CD4-positive, alpha-beta T cell treated with Interleukin-4 for 4 hours (primary cell): ENCODE measurements around the gene TMEM253.

Experiments used
- DNase-seq: peaks from one replicate; pipeline ENCODE4 v3.0.0-alpha.2; 2020

The TMEM253 gene

GRCh38 chr14:21090940-21091663 is 9.8 kb upstream of the TMEM253 start:
- DNase-seq = no peak

GRCh38 chr14:21091821-21092272 is 9.0 kb upstream of the TMEM253 start:
- no peak for DNase-seq

GRCh38 chr14:21092273-21093011 is 8.4 kb upstream of the TMEM253 start:
- DNase-seq = peak; percentile 80

- DNase-seq = no peak
Measured at GRCh38 chr14:21093018-21093417, 7.8 kb upstream of the TMEM253 start.

DNA sequence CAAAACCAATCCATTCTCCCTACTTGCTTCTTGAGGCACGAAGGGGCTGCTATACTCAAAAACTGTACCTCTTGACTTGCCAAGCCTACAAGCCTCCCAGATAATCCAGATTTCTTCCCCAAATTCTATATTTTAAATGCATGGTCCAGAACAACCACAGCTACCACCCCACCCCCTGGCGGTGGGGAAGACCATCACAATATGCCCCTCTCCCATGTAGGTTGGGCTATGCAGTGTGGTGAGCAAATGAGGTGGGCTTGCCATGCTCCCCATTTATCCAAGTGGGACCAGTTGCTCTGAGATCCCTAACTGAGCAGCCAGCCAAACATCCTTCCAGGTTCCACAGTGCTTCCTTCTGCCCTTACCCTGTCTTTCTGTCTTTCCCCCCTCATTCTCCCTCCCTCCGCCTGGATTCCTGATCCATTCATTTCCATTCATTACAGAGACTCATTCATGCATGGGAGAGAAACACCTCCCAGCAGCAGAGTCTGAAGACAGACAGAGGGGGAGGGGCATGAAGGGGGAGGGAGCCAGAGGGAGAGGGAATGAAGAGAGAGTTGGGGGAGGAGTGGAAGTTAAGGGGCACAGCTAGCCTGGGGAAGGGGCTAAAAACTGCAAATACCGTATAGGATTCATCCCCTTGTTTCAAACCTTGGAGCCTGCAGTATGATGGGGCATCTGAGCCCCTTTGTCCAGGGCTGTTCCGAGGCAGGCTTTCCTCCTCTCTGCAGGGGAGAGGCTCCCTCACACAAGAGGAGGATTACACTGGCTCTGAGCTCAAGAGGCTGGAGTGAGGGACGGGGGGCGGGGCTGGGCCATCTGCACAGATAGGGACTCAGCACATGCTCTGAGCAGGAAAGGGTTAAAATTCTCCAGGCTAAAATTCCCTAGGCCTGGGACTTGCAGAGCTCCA is 6.8 kb upstream of the TMEM253 start:
- DNase-seq = no peak

GRCh38 chr14:21095430-21096205 is 5.2 kb upstream of the TMEM253 start:
- DNase-seq = no peak

DNA sequence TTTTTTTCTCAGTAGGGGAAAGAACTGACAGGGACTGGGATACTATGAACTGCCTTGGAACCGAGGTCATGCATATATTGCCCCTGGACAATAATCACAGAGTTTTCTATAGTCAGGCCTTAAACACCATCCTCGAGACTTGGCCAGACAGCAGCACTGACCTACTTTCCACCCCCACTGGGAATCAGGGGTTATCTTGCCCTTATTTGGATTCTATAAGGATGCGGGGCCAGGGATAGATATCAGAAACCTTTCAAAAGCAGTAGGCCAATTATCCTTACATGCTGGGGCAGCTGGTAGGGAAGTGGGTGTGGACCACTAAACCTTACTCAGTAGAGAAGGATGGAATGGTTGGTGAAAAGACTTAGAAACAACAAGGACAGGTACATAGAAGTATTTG is 4.4 kb upstream of the TMEM253 start:
- DNase-seq = no peak

DNA sequence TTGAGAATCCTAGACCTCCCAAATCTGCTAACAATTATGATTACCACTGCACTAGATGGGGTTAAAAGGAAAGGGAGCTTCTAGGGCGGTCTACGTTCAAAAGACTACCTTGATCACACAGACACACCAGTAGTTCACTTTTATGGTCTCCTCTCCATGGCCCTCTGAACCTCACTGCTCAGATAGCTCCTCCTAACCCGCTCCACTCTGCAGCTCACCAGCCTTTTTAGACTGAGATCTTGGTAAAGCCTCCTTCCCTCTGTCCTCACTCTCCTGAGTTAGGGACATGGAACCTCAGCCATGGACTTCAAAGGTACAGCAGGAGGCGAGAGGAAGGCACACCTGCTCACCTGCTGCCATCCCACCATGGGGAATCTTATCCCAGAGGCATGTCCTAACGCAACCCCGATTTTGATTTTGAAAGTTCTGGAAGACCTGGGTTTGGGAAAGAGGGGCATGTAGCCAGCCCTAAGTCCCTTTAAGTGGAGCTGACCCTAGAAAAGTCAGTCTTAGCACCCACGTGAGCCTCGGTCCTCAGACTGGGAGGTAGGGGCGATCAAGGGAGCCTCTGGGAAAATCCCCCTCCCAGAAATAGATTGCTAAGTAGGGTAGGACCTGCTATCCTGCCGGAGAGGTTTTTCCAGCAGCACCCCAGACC is 3.8 kb upstream of the TMEM253 start:
- no peak for DNase-seq

DNA sequence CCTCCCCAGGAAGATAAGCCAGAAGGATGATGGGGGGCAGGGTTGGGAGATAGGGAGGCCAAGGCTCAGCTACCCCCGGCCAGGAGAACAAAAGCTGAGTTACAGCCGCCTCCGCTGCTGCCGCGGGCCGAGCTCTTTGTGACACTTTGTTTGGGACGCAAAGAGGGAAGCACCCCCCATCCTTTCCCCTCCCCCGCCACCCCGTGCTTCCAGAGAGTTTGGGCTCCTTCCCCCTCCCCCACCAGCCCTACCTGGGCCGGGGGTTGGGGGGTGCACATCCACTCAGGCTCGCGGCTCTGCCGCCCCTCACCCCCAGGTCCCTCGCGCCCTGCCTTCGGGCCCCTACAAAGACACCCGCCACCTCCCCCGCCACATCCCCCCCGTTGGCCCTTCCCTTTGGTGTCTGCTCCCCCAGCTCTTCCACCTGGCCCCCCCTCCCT is 3.2 kb upstream of the TMEM253 start:
- DNase-seq = no peak

DNA sequence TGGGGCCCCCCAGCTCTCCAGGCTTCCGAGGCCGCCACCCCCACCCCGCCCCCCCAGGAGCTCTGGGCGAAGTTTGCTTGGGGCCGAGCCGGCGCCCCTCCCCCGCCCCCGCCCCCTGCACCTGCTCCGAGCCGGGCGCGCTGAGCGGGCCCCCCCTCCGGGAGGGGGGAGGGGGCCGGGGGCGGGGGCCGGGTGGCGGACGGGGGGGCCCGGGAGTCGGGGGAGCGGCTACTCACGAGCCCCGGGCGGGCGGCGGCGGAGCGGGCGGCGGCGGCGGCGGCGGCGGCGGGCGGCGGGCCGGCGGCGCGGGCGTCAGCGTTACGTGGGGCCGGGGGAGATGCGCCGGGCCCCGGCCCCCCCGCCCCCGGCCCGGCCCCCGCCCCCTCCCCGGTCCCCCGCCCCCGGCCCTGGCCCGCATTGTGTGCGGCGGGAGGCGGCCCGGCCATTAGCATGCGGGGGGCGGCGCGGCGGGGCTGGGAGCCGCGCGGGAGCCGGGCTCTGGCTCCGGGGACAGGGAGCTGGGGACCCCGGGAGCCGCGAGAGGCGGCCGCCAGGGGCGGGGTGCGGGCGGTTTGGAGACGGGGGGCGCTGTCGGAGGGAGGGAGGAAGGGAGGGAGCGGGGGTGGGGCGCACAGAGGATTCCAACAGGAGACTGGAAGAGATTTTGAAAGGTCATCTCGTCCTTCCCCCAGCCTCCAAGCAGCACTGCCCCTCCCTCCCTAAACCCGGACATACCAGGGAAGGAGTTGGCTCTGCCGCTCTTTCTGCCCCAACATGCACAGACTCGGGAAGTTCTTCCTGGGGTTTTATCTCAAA is 2.6 kb upstream of the TMEM253 start, which contains the start of gene ZNF219:
TSS of gene ZNF219 (minus strand) at position 580 of the 816 bp plus-strand sequence. CDS start 5,064 bp downstream, outside the sequence.
- DNase-seq = no peak

GRCh38 chr14:21098892-21099595 is 1.8 kb upstream of the TMEM253 start:
- DNase-seq = no peak

- DNase-seq = no peak
Measured at GRCh38 chr14:21099596-21099985, 1.3 kb upstream of the TMEM253 start.

DNA sequence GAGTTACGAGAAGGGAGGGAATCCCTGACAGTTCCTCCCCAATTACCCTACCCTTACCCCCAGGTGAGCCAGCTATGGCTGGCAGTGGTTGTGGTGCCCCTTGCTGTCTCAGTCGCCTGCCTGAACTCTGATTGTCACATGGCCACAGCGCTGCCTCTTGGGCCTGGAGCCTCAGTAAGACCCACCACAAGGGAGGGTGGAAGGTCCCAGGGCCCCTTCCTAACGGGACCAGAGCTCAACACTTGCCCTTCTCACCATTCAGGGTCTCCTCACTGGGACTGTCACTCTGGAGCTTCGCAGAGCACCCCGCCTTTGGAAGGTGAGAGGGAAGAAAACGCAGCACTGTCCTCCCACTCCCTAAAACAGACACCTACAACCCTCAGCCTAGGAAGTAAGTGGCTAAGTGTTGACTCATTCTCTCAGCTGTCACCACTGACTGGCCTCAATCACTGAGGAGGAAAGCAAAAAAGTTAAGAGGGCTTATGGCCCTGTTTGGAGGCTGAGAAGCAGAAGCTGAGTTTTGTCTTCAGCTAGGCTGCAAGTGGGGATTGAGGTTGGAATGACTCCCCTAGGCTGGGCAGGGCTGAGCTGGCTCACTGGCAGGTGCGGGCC is 1.0 kb downstream of the TMEM253 start:
- DNase-seq = no peak

GRCh38 chr14:21102521-21103410 is 1.9 kb downstream of the TMEM253 start:
- DNase-seq = no peak

DNA sequence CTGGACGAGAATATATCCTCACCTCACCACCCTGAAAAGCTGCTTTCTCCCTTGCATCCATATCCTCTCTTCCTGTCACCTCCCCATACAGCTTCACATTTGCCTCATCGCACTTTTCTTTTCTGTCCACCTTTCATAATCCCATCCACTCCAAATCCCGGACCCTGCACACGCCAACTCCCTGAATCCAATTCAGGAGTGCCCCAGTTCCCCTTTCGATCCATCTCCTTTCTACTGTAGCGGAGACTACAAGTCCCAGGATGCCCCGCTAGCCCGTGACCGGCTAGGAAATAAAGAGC is 2.5 kb downstream of the TMEM253 start:
- DNase-seq = no peak

- peak; percentile 94 for DNase-seq
Measured at GRCh38 chr14:21103710-21104447, 3.0 kb downstream of the TMEM253 start.

DNA sequence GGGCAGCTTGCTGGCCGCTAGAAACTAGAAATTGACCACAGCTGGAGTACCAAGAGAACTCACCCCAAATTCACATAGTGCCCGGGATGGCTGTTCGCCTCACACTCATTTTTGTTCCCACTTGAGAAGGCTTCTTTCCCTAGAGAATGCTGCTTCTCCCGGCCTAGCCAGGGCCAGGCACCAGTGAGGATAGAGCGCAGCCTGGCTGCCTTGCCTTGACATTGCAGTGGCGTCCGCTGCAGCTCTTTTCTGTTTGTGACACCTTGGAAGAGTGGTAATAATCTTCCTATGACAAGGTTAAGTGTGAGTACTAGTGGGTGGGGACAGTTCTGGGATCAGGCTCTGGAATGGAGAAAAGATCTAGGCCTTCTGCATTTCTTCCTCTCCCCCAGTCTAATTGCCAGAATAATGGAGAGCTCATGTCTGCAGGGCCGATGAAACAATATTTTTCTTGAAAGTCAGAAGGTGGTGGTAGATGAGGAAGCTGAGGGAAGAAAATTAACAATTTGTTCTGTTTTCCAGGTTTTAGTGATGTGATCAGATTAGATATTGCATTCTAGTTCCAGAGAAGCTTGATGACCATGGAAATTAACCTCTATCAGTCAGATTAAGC is 3.7 kb downstream of the TMEM253 start:
- peak; percentile 68 for DNase-seq

DNA sequence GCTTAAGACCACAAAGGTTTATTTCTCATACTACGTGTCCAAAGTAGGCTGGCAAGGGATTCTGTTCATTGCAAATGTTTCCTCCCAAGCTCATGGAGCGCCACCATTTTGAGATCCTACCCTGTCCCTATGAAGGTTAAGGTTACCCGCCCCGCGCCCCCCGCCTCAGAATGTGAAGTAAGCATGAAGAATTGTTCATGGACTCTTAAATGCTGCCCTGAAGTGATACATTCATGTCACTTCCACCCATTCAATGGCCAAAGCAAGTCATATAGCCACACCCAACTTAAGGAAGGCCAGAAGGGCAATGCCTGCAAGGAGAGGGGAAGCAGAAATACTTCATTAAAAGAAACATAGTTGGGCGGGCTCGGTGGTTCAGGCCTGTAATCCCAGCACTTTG is 4.2 kb downstream of the TMEM253 start:
- DNase-seq = no peak
